HEK293 (cell line): ENCODE data around the gene AFF3.

Experiments used
- BCL11A ChIP-seq: fragments of 450-650 bp; formaldehyde crosslinking; IDR thresholded peaks from 2 replicates; pipeline ENCODE4 v1.5.1; 2016; ENCODE audit warnings: low read depth, missing biosample characterization, missing genetic modification characterization
- FEZF1 ChIP-seq: fragments of 450-650 bp; formaldehyde crosslinking; IDR thresholded peaks from 2 replicates; pipeline ENCODE4 v1.5.1; 2016; ENCODE audit warnings: missing biosample characterization, missing genetic modification characterization
- HOXC10 ChIP-seq: sonication (generic); formaldehyde crosslinking; IDR thresholded peaks from 2 replicates; pipeline ENCODE4 v1.8.1; 2023; ENCODE audit warnings: mild to moderate bottlenecking, missing genetic modification reagents
- KLF1 ChIP-seq: fragments of 450-650 bp; formaldehyde crosslinking; IDR thresholded peaks from 2 replicates; pipeline ENCODE4 v1.5.1; 2016; ENCODE audit warnings: missing biosample characterization, missing genetic modification characterization
- SCRT2 ChIP-seq: fragments of 450-650 bp; formaldehyde crosslinking; IDR thresholded peaks from 2 replicates; pipeline ENCODE4 v1.5.1; 2016; ENCODE audit warnings: missing biosample characterization, missing genetic modification characterization
- TRIM28 ChIP-seq: IDR thresholded peaks from 2 replicates; pipeline ENCODE4 v1.6.1; 2011; ENCODE audit warnings: low read length, control low read depth, borderline replicate concordance
- WT1 ChIP-seq: fragments of 450-650 bp; formaldehyde crosslinking; IDR thresholded peaks from 2 replicates; pipeline ENCODE4 v1.5.1; 2016; ENCODE audit warnings: missing biosample characterization, missing genetic modification characterization
- ZBTB20 ChIP-seq: fragments of 450-650 bp; formaldehyde crosslinking; IDR thresholded peaks from 2 replicates; pipeline ENCODE4 v1.5.1; 2016; ENCODE audit warnings: missing biosample characterization, missing genetic modification characterization
- ZNF24 ChIP-seq: fragments of 450-650 bp; formaldehyde crosslinking; IDR thresholded peaks from 2 replicates; pipeline ENCODE4 v1.5.1; 2016; ENCODE audit warnings: missing biosample characterization, missing genetic modification characterization
- ZNF423 ChIP-seq: fragments of 450-650 bp; formaldehyde crosslinking; IDR thresholded peaks from 2 replicates; pipeline ENCODE4 v1.5.1; 2016; ENCODE audit warnings: missing biosample characterization, missing genetic modification characterization
- ZNF510 ChIP-seq: fragments of 450-650 bp; formaldehyde crosslinking; IDR thresholded peaks from 2 replicates; pipeline ENCODE4 v1.5.1; 2018; ENCODE audit warnings: mild to moderate bottlenecking, missing genetic modification characterization, missing biosample characterization; ENCODE audit not compliant: insufficient replicate concordance
- ZNF660 ChIP-seq: fragments of 450-650 bp; IDR thresholded peaks from 2 replicates; pipeline ENCODE4 v1.5.1; 2018; ENCODE audit warnings: missing biosample characterization, mild to moderate bottlenecking, missing genetic modification characterization
- ZNF785 ChIP-seq: fragments of 450-650 bp; formaldehyde crosslinking; IDR thresholded peaks from 2 replicates; pipeline ENCODE4 v1.5.1; 2016; ENCODE audit warnings: missing biosample characterization, missing genetic modification characterization
- ZNF791 ChIP-seq: fragments of 450-650 bp; formaldehyde crosslinking; IDR thresholded peaks from 2 replicates; pipeline ENCODE4 v1.5.1; 2016; ENCODE audit warnings: missing biosample characterization, missing genetic modification characterization
- ZNF837 ChIP-seq: fragments of 450-650 bp; formaldehyde crosslinking; IDR thresholded peaks from 2 replicates; pipeline ENCODE4 v1.5.1; 2016; ENCODE audit warnings: missing biosample characterization, missing genetic modification characterization
- TF ChIP-seq, protein P1 (sequence below): fragments of 450-650 bp; IDR thresholded peaks from 2 replicates; pipeline ENCODE4 v1.5.1; 2018; ENCODE audit warnings: missing biosample characterization, missing genetic modification characterization
- TF ChIP-seq, protein P2 (sequence below): fragments of 450-650 bp; formaldehyde crosslinking; IDR thresholded peaks from 2 replicates; pipeline ENCODE4 v1.5.1; 2016; ENCODE audit warnings: missing biosample characterization, missing genetic modification characterization, low read depth
- TF ChIP-seq, protein P3 (sequence below): sonication (generic); formaldehyde crosslinking; IDR thresholded peaks from 2 replicates; pipeline ENCODE4 v1.8.1; 2022; ENCODE audit warnings: mild to moderate bottlenecking, moderate library complexity, missing genetic modification reagents
- TF ChIP-seq, protein P4 (sequence below): fragments of 450-650 bp; formaldehyde crosslinking; IDR thresholded peaks from 2 replicates; pipeline ENCODE4 v1.5.1; 2016; ENCODE audit warnings: missing biosample characterization, missing genetic modification characterization, borderline replicate concordance
- TF ChIP-seq, protein P5 (sequence below): fragments of 450-650 bp; formaldehyde crosslinking; IDR thresholded peaks from 2 replicates; pipeline ENCODE4 v1.5.1; 2016; ENCODE audit warnings: missing biosample characterization, missing genetic modification characterization
- TF ChIP-seq, protein P6 (sequence below): fragments of 450-650 bp; formaldehyde crosslinking; IDR thresholded peaks from 2 replicates; pipeline ENCODE4 v1.5.1; 2017; ENCODE audit warnings: missing biosample characterization, missing genetic modification characterization
- TF ChIP-seq, protein P7 (sequence below): fragments of 450-650 bp; formaldehyde crosslinking; IDR thresholded peaks from 2 replicates; pipeline ENCODE4 v1.5.1; 2016; ENCODE audit warnings: missing biosample characterization, missing genetic modification characterization

The AFF3 gene

DNA sequence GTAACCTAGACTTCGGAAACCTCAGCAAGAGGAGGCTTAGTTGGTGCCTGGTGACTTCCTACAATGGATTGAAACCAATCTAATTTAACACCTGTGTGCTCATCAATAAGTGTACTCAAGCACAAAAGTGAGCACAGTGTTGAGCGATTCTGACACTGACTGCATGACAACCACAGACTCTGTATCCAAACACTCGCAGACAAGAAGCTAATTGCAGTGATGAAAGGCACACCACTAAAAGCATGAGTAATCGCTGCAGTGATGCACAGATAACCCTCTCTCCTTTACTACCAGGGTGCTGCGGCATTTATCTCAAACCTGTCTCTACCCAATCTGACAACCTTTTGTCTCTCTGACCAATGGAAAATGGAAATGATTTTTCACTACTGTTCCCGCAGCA is 168.1 kb downstream of the AFF3 start (continued):
- TF ChIP-seq, protein P1, sequence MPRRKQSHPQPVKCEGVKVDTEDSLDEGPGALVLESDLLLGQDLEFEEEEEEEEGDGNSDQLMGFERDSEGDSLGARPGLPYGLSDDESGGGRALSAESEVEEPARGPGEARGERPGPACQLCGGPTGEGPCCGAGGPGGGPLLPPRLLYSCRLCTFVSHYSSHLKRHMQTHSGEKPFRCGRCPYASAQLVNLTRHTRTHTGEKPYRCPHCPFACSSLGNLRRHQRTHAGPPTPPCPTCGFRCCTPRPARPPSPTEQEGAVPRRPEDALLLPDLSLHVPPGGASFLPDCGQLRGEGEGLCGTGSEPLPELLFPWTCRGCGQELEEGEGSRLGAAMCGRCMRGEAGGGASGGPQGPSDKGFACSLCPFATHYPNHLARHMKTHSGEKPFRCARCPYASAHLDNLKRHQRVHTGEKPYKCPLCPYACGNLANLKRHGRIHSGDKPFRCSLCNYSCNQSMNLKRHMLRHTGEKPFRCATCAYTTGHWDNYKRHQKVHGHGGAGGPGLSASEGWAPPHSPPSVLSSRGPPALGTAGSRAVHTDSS = no peak
- TF ChIP-seq, protein P2, sequence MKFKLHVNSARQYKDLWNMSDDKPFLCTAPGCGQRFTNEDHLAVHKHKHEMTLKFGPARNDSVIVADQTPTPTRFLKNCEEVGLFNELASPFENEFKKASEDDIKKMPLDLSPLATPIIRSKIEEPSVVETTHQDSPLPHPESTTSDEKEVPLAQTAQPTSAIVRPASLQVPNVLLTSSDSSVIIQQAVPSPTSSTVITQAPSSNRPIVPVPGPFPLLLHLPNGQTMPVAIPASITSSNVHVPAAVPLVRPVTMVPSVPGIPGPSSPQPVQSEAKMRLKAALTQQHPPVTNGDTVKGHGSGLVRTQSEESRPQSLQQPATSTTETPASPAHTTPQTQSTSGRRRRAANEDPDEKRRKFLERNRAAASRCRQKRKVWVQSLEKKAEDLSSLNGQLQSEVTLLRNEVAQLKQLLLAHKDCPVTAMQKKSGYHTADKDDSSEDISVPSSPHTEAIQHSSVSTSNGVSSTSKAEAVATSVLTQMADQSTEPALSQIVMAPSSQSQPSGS (tag by site-specific recombination) = peak; percentile 34; the same call in 1 of the 2 replicates
- TF ChIP-seq ZNF423 (tag by site-specific recombination) (no peak), KLF1 (tag by site-specific recombination) (no peak), ZBTB20 (tag by site-specific recombination) (peak; percentile 62), FEZF1 (tag by site-specific recombination) (peak; percentile 81), TRIM28 (peak; percentile 87), ZNF24 (tag by site-specific recombination) (0 out of 2 replicates have a peak, but pooled peaks have one; percentile 57), ZNF510 (tag by site-specific recombination) (no peak), HOXC10 (CRISPR knock-in tag) (no peak), ZNF791 (no peak), WT1 (tag by site-specific recombination) (0 out of 2 replicates have a peak, but pooled peaks have one; percentile 15), BCL11A (tag by site-specific recombination) (peak; percentile 28; the same call in 1 of the 2 replicates), SCRT2 (peak; percentile 75), ZNF660 (tag by site-specific recombination) (peak; percentile 40; the same call in 1 of the 2 replicates), ZNF837 (tag by site-specific recombination) (no peak), ZNF785 (tag by site-specific recombination) (no peak)
- TF ChIP-seq, protein P3, sequence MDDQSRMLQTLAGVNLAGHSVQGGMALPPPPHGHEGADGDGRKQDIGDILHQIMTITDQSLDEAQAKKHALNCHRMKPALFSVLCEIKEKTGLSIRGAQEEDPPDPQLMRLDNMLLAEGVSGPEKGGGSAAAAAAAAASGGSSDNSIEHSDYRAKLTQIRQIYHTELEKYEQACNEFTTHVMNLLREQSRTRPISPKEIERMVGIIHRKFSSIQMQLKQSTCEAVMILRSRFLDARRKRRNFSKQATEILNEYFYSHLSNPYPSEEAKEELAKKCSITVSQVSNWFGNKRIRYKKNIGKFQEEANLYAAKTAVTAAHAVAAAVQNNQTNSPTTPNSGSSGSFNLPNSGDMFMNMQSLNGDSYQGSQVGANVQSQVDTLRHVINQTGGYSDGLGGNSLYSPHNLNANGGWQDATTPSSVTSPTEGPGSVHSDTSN = no peak
- TF ChIP-seq, protein P4, sequence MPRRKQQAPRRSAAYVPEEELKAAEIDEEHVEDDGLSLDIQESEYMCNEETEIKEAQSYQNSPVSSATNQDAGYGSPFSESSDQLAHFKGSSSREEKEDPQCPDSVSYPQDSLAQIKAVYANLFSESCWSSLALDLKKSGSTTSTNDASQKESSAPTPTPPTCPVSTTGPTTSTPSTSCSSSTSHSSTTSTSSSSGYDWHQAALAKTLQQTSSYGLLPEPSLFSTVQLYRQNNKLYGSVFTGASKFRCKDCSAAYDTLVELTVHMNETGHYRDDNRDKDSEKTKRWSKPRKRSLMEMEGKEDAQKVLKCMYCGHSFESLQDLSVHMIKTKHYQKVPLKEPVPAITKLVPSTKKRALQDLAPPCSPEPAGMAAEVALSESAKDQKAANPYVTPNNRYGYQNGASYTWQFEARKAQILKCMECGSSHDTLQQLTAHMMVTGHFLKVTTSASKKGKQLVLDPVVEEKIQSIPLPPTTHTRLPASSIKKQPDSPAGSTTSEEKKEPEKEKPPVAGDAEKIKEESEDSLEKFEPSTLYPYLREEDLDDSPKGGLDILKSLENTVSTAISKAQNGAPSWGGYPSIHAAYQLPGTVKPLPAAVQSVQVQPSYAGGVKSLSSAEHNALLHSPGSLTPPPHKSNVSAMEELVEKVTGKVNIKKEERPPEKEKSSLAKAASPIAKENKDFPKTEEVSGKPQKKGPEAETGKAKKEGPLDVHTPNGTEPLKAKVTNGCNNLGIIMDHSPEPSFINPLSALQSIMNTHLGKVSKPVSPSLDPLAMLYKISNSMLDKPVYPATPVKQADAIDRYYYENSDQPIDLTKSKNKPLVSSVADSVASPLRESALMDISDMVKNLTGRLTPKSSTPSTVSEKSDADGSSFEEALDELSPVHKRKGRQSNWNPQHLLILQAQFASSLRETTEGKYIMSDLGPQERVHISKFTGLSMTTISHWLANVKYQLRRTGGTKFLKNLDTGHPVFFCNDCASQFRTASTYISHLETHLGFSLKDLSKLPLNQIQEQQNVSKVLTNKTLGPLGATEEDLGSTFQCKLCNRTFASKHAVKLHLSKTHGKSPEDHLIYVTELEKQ (tag by site-specific recombination) = peak; percentile 76; the same call in 1 of the 2 replicates
- TF ChIP-seq, protein P5, sequence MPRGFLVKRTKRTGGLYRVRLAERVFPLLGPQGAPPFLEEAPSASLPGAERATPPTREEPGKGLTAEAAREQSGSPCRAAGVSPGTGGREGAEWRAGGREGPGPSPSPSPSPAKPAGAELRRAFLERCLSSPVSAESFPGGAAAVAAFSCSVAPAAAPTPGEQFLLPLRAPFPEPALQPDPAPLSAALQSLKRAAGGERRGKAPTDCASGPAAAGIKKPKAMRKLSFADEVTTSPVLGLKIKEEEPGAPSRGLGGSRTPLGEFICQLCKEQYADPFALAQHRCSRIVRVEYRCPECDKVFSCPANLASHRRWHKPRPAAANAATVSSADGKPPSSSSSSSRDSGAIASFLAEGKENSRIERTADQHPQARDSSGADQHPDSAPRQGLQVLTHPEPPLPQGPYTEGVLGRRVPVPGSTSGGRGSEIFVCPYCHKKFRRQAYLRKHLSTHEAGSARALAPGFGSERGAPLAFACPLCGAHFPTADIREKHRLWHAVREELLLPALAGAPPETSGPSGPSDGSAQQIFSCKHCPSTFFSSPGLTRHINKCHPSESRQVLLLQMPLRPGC (tag by site-specific recombination) = peak; percentile 76
- TF ChIP-seq, protein P6, sequence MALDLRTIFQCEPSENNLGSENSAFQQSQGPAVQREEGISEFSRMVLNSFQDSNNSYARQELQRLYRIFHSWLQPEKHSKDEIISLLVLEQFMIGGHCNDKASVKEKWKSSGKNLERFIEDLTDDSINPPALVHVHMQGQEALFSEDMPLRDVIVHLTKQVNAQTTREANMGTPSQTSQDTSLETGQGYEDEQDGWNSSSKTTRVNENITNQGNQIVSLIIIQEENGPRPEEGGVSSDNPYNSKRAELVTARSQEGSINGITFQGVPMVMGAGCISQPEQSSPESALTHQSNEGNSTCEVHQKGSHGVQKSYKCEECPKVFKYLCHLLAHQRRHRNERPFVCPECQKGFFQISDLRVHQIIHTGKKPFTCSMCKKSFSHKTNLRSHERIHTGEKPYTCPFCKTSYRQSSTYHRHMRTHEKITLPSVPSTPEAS (tag by site-specific recombination) = 0 out of 2 replicates have a peak, but pooled peaks have one; percentile 32
- TF ChIP-seq, protein P7, sequence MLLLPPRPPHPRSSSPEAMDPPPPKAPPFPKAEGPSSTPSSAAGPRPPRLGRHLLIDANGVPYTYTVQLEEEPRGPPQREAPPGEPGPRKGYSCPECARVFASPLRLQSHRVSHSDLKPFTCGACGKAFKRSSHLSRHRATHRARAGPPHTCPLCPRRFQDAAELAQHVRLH (tag by site-specific recombination) = 0 out of 2 replicates have a peak, but pooled peaks have one; percentile 66
